ENCODE measurements around the gene UBR3.

The UBR3 gene

DNA sequence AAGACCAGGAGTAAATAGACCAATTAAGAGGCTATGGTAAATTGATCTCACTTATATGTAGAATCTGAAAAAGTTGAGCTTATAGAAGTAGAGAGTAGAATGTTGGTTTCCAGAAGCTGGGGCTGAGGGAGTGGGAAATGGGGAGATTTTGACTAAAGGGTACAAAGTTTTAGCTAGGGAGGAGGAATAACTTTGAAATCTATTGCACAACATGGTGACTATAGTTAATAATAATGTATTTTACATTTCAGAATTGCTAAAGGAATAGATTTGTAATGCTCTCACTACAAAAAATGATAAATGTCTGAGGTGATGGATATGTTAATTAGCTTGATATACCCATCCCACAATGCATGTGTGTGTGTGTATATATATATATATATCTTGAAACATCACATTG, 82.1 kb downstream of the UBR3 start:
- H3K4me3 ChIP-seq (replicated peaks; ENCODE audit: low read depth, low read length), result no peak overlapping the region
- DNase-seq (ENCODE audit: extremely low read depth, insufficient read length), result no peak
- H3K36me3 ChIP-seq (ENCODE audit: control insufficient read depth, insufficient read depth, low read length), result no peaks in the 10 kb centered on the region; the same call in 1 of the 2 replicates
- TF ChIP-seq, protein P1, sequence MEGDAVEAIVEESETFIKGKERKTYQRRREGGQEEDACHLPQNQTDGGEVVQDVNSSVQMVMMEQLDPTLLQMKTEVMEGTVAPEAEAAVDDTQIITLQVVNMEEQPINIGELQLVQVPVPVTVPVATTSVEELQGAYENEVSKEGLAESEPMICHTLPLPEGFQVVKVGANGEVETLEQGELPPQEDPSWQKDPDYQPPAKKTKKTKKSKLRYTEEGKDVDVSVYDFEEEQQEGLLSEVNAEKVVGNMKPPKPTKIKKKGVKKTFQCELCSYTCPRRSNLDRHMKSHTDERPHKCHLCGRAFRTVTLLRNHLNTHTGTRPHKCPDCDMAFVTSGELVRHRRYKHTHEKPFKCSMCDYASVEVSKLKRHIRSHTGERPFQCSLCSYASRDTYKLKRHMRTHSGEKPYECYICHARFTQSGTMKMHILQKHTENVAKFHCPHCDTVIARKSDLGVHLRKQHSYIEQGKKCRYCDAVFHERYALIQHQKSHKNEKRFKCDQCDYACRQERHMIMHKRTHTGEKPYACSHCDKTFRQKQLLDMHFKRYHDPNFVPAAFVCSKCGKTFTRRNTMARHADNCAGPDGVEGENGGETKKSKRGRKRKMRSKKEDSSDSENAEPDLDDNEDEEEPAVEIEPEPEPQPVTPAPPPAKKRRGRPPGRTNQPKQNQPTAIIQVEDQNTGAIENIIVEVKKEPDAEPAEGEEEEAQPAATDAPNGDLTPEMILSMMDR (IDR thresholded peaks at IDR 0.05; ENCODE audit: insufficient read depth, low read length, poor library complexity, severe bottlenecking), result no peak
- H3K27me3 ChIP-seq (replicated peaks; ENCODE audit: control insufficient read depth, insufficient read depth, low read length), result no peaks in the 10 kb centered on the region

DNA sequence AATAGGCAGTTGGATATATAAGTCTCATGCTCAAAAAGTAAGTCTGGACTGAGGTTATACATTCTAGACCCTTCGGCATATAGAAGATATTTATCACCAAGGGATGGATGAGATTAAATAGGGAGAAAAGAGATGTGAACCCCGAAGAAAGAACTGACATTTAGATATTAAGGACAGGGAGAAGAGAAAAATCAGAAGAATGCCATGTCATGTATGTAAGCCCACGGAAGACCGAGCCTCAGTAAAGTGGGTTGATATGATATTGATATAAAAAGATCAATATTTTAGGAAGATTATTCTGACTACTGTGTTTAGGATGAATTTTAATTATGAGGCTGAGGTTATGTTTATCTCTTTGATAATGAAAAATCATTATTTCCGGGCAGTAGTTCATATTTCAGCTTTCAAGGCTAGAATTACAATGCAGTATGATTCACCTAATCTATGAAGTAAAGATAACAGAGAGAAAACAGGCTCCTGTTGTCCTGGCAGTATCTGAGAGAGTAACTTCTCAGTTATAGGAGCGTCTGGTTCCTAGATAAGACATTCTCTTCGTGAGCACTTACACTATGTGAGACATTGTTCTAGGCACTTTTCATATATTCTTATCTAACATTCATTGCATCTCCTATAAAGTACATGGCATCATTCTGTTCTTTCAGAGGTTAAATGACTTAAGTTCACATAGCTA, 83.0 kb downstream of the UBR3 start:
- TF ChIP-seq, protein P1 (IDR thresholded peaks at IDR 0.05; ENCODE audit: insufficient read depth, low read length, poor library complexity, severe bottlenecking), result no peak
- H3K4me3 ChIP-seq (replicated peaks; ENCODE audit: low read depth, low read length), result no peak overlapping the region
- no peaks in the 10 kb centered on the region for H3K27me3 ChIP-seq (replicated peaks; ENCODE audit: control insufficient read depth, insufficient read depth, low read length)
- DNase-seq (ENCODE audit: extremely low read depth, insufficient read length), result no peak
- no peaks in the 10 kb centered on the region; the same call in none of the 2 replicates for H3K36me3 ChIP-seq (ENCODE audit: control insufficient read depth, insufficient read depth, low read length)

GRCh38 chr2:169911119-169911518, 83.9 kb downstream of the UBR3 start:
- H3K36me3 ChIP-seq (ENCODE audit: control insufficient read depth, insufficient read depth, low read length), result no peaks in the 10 kb centered on the region; the same call in none of the 2 replicates
- no peak overlapping the region for H3K4me3 ChIP-seq (replicated peaks; ENCODE audit: low read depth, low read length)
- TF ChIP-seq, protein P1 (IDR thresholded peaks at IDR 0.05; ENCODE audit: insufficient read depth, low read length, poor library complexity, severe bottlenecking), result no peak
- DNase-seq (ENCODE audit: extremely low read depth, insufficient read length), result no peak
- H3K27me3 ChIP-seq (replicated peaks; ENCODE audit: control insufficient read depth, insufficient read depth, low read length), result no peaks in the 10 kb centered on the region

- Histone ChIP-seq H3K36me3 (ENCODE audit: control insufficient read depth, insufficient read depth, low read length) (no peaks in the 10 kb centered on the region; the same call in 1 of the 2 replicates), H3K4me3 (replicated peaks; ENCODE audit: low read depth, low read length) (no peak overlapping the region), H3K27me3 (replicated peaks; ENCODE audit: control insufficient read depth, insufficient read depth, low read length) (no peaks in the 10 kb centered on the region)
- TF ChIP-seq, protein P1 (IDR thresholded peaks at IDR 0.05; ENCODE audit: insufficient read depth, low read length, poor library complexity, severe bottlenecking), result no peak
- no peak for DNase-seq (ENCODE audit: extremely low read depth, insufficient read length)
These were observed 89.4 kb downstream of the UBR3 start for GRCh38 chr2:169916623-169917022.

DNA sequence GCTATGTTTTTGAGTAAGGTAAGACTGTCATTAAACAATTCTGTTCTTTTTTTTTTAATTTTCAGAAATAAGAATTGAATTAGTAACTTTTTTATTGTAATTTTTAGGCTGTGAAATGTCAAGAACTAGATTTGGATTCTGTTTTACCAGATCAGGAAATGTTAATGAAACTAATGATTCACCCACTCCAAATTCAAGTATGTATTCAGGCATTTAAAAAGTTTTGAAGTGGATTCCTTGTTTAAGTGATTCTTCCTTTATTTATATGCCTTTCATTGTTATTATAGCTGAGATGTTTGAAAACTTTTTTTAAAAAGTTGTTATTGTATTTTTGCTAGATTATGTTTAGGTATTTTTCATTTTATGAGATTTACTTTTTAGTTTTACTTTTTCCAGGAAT, 96.7 kb downstream of the UBR3 start:
- no peaks in the 10 kb centered on the region for H3K27me3 ChIP-seq (replicated peaks; ENCODE audit: control insufficient read depth, insufficient read depth, low read length)
- no peak overlapping the region for H3K4me3 ChIP-seq (replicated peaks; ENCODE audit: low read depth, low read length)
- no peak for DNase-seq (ENCODE audit: extremely low read depth, insufficient read length)
- no peaks in the 10 kb centered on the region for H3K36me3 ChIP-seq (ENCODE audit: control insufficient read depth, insufficient read depth, low read length)
- TF ChIP-seq, protein P1 (IDR thresholded peaks at IDR 0.05; ENCODE audit: insufficient read depth, low read length, poor library complexity, severe bottlenecking), result no peak

All from GM06990 (cell line).